NCI-H446 (cell line): ENCODE data around the gene BCL2L15.

ENCODE experiments used
- DNase-seq, 2 experiments: peaks; one replicate each; lab custom pipeline; 2025; lab: John Stamatoyannopoulos, UW

BCL2L15 gene

GRCh38 chr1:113887402-113888175 is at the start of gene BCL2L15:
Gene BCL2L15 (minus strand): TSS chr1:113887581. CDS start chr1:113887375, 206 bp downstream.
- DNase-seq: no peak

GRCh38 chr1:113937146-113937545 is 49.8 kb upstream of the BCL2L15 start:
- no peak for DNase-seq

- DNase-seq: no peak
These were observed 48.6 kb upstream of the BCL2L15 start for GRCh38 chr1:113935970-113936369.

GRCh38 chr1:113935176-113935575 is 47.8 kb upstream of the BCL2L15 start:
- no peak for DNase-seq

- no peak for DNase-seq
These were observed 47.2 kb upstream of the BCL2L15 start for GRCh38 chr1:113934511-113935055.

GRCh38 chr1:113934006-113934405 is 46.6 kb upstream of the BCL2L15 start:
- no peak for DNase-seq

GRCh38 chr1:113931451-113931851 is 44.1 kb upstream of the BCL2L15 start:
- DNase-seq: no peak

- DNase-seq: no peak
These were observed 43.2 kb upstream of the BCL2L15 start for GRCh38 chr1:113930499-113931161.

- no peak for DNase-seq
These were observed 42.5 kb upstream of the BCL2L15 start for GRCh38 chr1:113929750-113930498.

GRCh38 chr1:113928941-113929749 is 41.8 kb upstream of the BCL2L15 start, which contains the start of gene HIPK1:
Gene HIPK1 (plus strand): TSS chr1:113929324.
- peak; percentile 81 to 94 for DNase-seq

- DNase-seq: no peak
These were observed 41.0 kb upstream of the BCL2L15 start for GRCh38 chr1:113928187-113928930.

- no peak for DNase-seq
These were observed 37.1 kb upstream of the BCL2L15 start for GRCh38 chr1:113924473-113924872.

- DNase-seq: no peak
These were observed 35.6 kb upstream of the BCL2L15 start for GRCh38 chr1:113922957-113923356.

GRCh38 chr1:113918243-113918642 is 30.9 kb upstream of the BCL2L15 start:
- no peak for DNase-seq

- no peak for DNase-seq
These were observed 30.2 kb upstream of the BCL2L15 start for GRCh38 chr1:113917400-113918082.

GRCh38 chr1:113916974-113917373 is 29.6 kb upstream of the BCL2L15 start:
- no peak for DNase-seq

GRCh38 chr1:113913887-113914664 is 26.7 kb upstream of the BCL2L15 start:
- no peak for DNase-seq

GRCh38 chr1:113913312-113913668 is 25.9 kb upstream of the BCL2L15 start:
- no peak for DNase-seq

GRCh38 chr1:113912594-113913311 is 25.4 kb upstream of the BCL2L15 start:
- peak; percentile 89 to 96 for DNase-seq
